Pancreas (tissue), 10 donors: ENCODE data around the gene DOCK4. TPM values are rescaled to one million over a fixed set of nuclear protein-coding genes. Genes with fewer than 3 reads are reported as not detected.

Experiments
- ATAC-seq, 4 donors: fragments of 200-7000 bp; cut with Tn5 transposase; one replicate each; pipeline versions ENCODE4 v1.8.0 to v1.9.1; 2020; ENCODE audit warnings: mild to moderate bottlenecking in 4 of 4, moderate library complexity in 4 of 4
- DNase-seq, 6 donors: peaks; one replicate each; pipeline ENCODE4 v3.0.0-alpha.2; 2020
- FAIRE-seq: peaks from 2 replicates; lab custom pipeline; 2012; peaks lifted over from hg19 to GRCh38; lab: Jason Lieb, UNC
- H3K27ac ChIP-seq, 4 donors: fragments of 200-600 bp; sonication (generic); 1 replicate in 3 of 4; 2 replicates in 1 of 4; pipeline versions ENCODE4 v1.5.0 to v1.8.0; 2020
- H3K27me3 ChIP-seq, 4 donors: fragments of 200-600 bp; one replicate each; pipeline ENCODE4 v1.8.0; 2021
- H3K36me3 ChIP-seq, 3 donors: fragments of 200-600 bp; sonication (generic) in 1 of 3; one replicate each; pipeline versions ENCODE4 v1.5.0 to v1.8.0; 2020 to 2021
- H3K4me1 ChIP-seq, 3 donors: fragments of 200-600 bp; one replicate each; pipeline ENCODE4 v1.8.0; 2021
- H3K4me3 ChIP-seq, 4 donors: fragments of 200-600 bp; sonication (generic) in 2 of 4; one replicate each; pipeline versions ENCODE4 v1.5.0 to v1.8.0; 2020 to 2021
- H3K9me3 ChIP-seq, 4 donors: fragments of 200-600 bp; one replicate each; pipeline ENCODE4 v1.8.0; 2021
- WGBS, 2 donors: extraction: QIAGEN DNeasy Blood & Tissue Kit; methylation state at CpG; one replicate each; pipeline ENCODE4 v1.1.7; 2013; 5-methylcytosine and 5-hydroxymethylcytosine counted together
- intact Hi-C, 3 donors: fragments of 100-400 bp; cut with DNase I; formaldehyde crosslinking; loops; one replicate each; pipeline versions ENCODE4 v1.11.1 to v1.14.2; 2022
- polyA plus RNA-seq, 2 donors: library from polyadenylated mRNA; stranded (reverse); fragments of 200-250 nt; gene quantifications; one replicate each; pipeline ENCODE4 v1.2.3, GENCODE V29; 2013
- total RNA-seq, 6 donors: library from RNA; stranded (reverse); fragmentation: NEBNext Ultra II Directional in 4 of 6; extraction: Animal tissue kit (Norgen Biotek cat#: 25700) in 4 of 6; gene quantifications; one replicate each; pipeline versions ENCODE4 v1.2.1 to v1.2.4, GENCODE V29; 2021 to 2023
- TF ChIP-seq, protein P1 (sequence below), 4 donors: fragments of 200-600 bp; sonication (generic) in 3 of 4; IDR thresholded peaks; one replicate each; pipeline versions ENCODE4 v1.5.0 to v1.8.0; 2021; ENCODE audit warnings: antibody characterized with exemption in 4 of 4
- donor health status: healthy with polysubstance abuse.
- donor health status: DM: no; HTN: no; CAD: no; lungs with moderate emphysema.
- donor health status: DM: no; HTN: no; CAD: no.
- donor health status: control.
- donor health status: control.
- donor health status: Bipolar disorder and iron deficiency.
- donor health status: DM: yes; HTN: yes; CAD: no.
- donor health status: DM: no; HTN: no; CAD: no.
- donor health status: DM: no; HTN: no; CAD: no.
- donor health status: DM: yes; HTN: yes; CAD: no.

The DOCK4 gene
- total and polyA plus RNA-seq, 8 donors, result 5.4 to 15.5 (median 6.1) TPM

- no peaks in the 10 kb centered on the region for H3K27me3 ChIP-seq
- H3K27ac ChIP-seq, result no peak overlapping the region
- DNase-seq (no peak), FAIRE-seq (no peak), ATAC-seq (no peak)
- TF ChIP-seq, protein P1, sequence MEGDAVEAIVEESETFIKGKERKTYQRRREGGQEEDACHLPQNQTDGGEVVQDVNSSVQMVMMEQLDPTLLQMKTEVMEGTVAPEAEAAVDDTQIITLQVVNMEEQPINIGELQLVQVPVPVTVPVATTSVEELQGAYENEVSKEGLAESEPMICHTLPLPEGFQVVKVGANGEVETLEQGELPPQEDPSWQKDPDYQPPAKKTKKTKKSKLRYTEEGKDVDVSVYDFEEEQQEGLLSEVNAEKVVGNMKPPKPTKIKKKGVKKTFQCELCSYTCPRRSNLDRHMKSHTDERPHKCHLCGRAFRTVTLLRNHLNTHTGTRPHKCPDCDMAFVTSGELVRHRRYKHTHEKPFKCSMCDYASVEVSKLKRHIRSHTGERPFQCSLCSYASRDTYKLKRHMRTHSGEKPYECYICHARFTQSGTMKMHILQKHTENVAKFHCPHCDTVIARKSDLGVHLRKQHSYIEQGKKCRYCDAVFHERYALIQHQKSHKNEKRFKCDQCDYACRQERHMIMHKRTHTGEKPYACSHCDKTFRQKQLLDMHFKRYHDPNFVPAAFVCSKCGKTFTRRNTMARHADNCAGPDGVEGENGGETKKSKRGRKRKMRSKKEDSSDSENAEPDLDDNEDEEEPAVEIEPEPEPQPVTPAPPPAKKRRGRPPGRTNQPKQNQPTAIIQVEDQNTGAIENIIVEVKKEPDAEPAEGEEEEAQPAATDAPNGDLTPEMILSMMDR (IDR thresholded peaks at IDR 0.05), result no peak
- intact Hi-C loops, result no loop called here
- peaks cover 0 to 19% (median 17%) of the 10 kb centered on the region in 3 donors for H3K4me1 ChIP-seq
- no peaks in the 10 kb centered on the region for H3K36me3 ChIP-seq
- no peaks in the 10 kb centered on the region for H3K9me3 ChIP-seq
- H3K4me3 ChIP-seq, result no peak overlapping the region
- WGBS, 2 donors, result 82% methylated on average over 7 of the region's 7 CpGs
These were observed 184.7 kb downstream of the DOCK4 start for GRCh38 chr7:112021379-112022044.

GRCh38 chr7:112020800-112021199 lies 185.4 kb downstream of the DOCK4 start:
- ATAC-seq, result no peak
- H3K4me3 ChIP-seq, result no peak overlapping the region
- no peak overlapping the region for H3K27ac ChIP-seq
- WGBS, 2 donors, result 75 to 80% methylated on average over 4 of the region's 4 CpGs
- no peaks in the 10 kb centered on the region for H3K9me3 ChIP-seq
- no peak for DNase-seq
- H3K36me3 ChIP-seq, result no peaks in the 10 kb centered on the region
- FAIRE-seq, result no peak
- no peaks in the 10 kb centered on the region for H3K27me3 ChIP-seq
- TF ChIP-seq, protein P1 (IDR thresholded peaks at IDR 0.05), result no peak
- H3K4me1 ChIP-seq, result peaks cover 0 to 19% (median 17%) of the 10 kb centered on the region in 3 donors
- intact Hi-C loops, result no loop called here

DNA sequence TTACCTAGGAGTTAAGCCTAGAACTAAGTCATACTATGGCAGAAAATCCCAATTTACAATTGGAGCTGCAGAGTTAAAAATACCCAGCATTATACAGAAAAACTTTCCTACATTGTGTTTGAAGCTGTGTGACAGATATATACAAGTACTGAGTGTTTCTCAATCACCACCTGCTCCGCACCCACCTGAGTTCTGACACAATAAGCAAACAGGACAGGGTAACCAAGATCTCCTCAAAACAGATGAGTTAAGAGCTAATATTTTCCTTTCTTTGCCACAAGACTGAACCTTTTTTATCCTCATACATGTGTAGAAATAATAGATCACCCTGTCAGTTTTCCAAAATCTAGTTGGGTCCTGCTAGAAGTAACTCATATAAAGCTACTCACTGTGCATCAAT lies 186.3 kb downstream of the DOCK4 start:
- no peaks in the 10 kb centered on the region for H3K36me3 ChIP-seq
- WGBS, 2 donors, result 55 to 59% methylated on average over 1 of the region's 1 CpG
- H3K4me3 ChIP-seq, result no peak overlapping the region
- TF ChIP-seq, protein P1 (IDR thresholded peaks at IDR 0.05), result no peak
- peak in 3 of 4 donors; percentile 39 to 71 (median 60) for ATAC-seq
- no peaks in the 10 kb centered on the region for H3K9me3 ChIP-seq
- H3K27me3 ChIP-seq, result no peaks in the 10 kb centered on the region
- H3K4me1 ChIP-seq, result peaks cover 0 to 19% (median 17%) of the 10 kb centered on the region in 3 donors
- H3K27ac ChIP-seq, result no peak overlapping the region
- DNase-seq, result no peak
- intact Hi-C loops, result no loop called here
- no peak for FAIRE-seq

DNA sequence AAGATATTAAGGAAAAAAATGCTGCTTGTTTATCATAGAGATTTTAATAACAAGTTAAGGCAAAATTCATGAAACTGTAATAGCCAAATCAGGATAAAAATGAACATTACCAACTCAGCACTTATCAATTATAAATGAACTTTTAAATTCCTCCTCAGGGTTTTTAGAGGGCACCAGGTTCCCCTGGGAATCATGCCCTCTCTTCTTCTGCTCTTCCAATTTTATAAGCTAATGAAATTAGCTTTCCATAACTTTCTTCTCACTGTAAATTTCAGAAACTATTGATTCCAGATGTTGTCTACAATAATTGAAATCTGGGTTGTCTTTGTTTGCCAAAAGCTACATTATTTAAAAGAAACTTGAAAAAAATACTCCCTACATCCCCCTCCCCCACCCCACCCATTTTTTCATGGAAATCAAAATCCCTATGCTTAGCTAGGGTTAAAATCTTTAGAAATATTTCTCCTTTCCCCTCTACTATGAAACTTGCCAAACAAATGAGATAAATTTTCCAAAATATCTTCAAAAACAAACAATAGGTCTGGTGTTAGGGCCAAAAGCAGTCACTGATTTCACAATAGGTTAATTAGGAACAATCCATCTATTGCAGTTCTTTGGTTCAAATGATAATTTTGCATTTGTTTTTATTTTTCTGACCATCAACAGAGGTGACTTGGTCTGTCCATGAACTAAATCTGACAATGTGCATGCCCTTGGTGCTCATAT lies 187.7 kb downstream of the DOCK4 start:
- Histone ChIP-seq H3K4me3 (no peak overlapping the region), H3K27me3 (no peaks in the 10 kb centered on the region), H3K4me1 (peaks cover 0 to 19% (median 17%) of the 10 kb centered on the region in 3 donors), H3K9me3 (no peaks in the 10 kb centered on the region), H3K27ac (no peak overlapping the region), H3K36me3 (no peaks in the 10 kb centered on the region)
- TF ChIP-seq, protein P1 (IDR thresholded peaks at IDR 0.05), result no peak
- DNase-seq (no peak), FAIRE-seq (no peak), ATAC-seq (peak in 1 of 4 donors; percentile 25)
- intact Hi-C loops, result no loop called here

GRCh38 chr7:112015146-112015545 lies 191.1 kb downstream of the DOCK4 start:
- ATAC-seq (no peak), DNase-seq (no peak), FAIRE-seq (no peak)
- H3K4me3 ChIP-seq, result no peak overlapping the region
- TF ChIP-seq, protein P1 (IDR thresholded peaks at IDR 0.05), result no peak
- intact Hi-C loops, result no loop called here
- H3K9me3 ChIP-seq, result no peaks in the 10 kb centered on the region
- peaks cover 0 to 22% (median 18%) of the 10 kb centered on the region in 3 donors for H3K4me1 ChIP-seq
- no peaks in the 10 kb centered on the region for H3K27me3 ChIP-seq
- no peak overlapping the region for H3K27ac ChIP-seq
- H3K36me3 ChIP-seq, result no peaks in the 10 kb centered on the region
- 91 to 96% methylated on average over 3 of the region's 3 CpGs for WGBS, 2 donors
